NCI-H1105 (cell line): ENCODE measurements around the gene STAC2.

Source experiments
- DNase-seq: peaks from one replicate; lab custom pipeline; 2025; lab: John Stamatoyannopoulos, UW

The STAC2 gene

GRCh38 chr17:39161962-39162361, 63.8 kb downstream of the STAC2 start:
- no peak for DNase-seq
